GM23338 (cell line): ENCODE measurements around the gene IFITM1.

Experiments used
- CREB1 ChIP-seq: fragments of 250-450 bp; sonication (Bioruptor Pico); IDR thresholded peaks from 2 replicates; pipeline ENCODE4 v1.5.0; 2020; ENCODE audit warnings: low read depth, mild to moderate bottlenecking, moderate library complexity
- EZH2 ChIP-seq: fragments of 200-600 bp; sonication (generic); IDR thresholded peaks from one replicate; pipeline ENCODE4 v1.8.0; 2017; ENCODE audit warnings: antibody characterized with exemption, mild to moderate bottlenecking, low read depth; ENCODE audit not compliant: unreplicated experiment
- EZH2phosphoT487 ChIP-seq: fragments of 200-600 bp; sonication (generic); IDR thresholded peaks from one replicate; pipeline ENCODE4 v1.8.1; 2018; ENCODE audit warnings: antibody characterized with exemption; ENCODE audit not compliant: unreplicated experiment
- POLR2AphosphoS5 ChIP-seq: IDR thresholded peaks from 2 replicates; pipeline ENCODE4 v1.6.1; 2016; ENCODE audit warnings: antibody characterized with exemption, low read depth
- ZNF114 ChIP-seq: fragments of 250-450 bp; sonication (Bioruptor Pico); IDR thresholded peaks from 2 replicates; pipeline ENCODE4 v1.5.0; 2020; ENCODE audit warnings: mild to moderate bottlenecking, moderate library complexity
- TF ChIP-seq, protein P1 (sequence below), 2 experiments: fragments of 200-600 bp in 1 of 2; sonication (generic) in 1 of 2; conservative IDR thresholded peaks; 2 replicates each; pipeline versions ENCODE4 v1.5.1 to v1.6.1; 2016 to 2017; ENCODE audit warnings: antibody characterized with exemption in 2 of 2, low read depth in 2 of 2, mild to moderate bottlenecking in 2 of 2, moderate library complexity in 1 of 2
- TF ChIP-seq, protein P2 (sequence below): IDR thresholded peaks from one replicate; pipeline ENCODE4 v1.6.1; 2018; ENCODE audit warnings: antibody characterized with exemption; ENCODE audit not compliant: unreplicated experiment
- TF ChIP-seq, protein P3 (sequence below): IDR thresholded peaks from 2 replicates; pipeline ENCODE4 v1.6.1; 2016; ENCODE audit warnings: antibody characterized with exemption

DNA sequence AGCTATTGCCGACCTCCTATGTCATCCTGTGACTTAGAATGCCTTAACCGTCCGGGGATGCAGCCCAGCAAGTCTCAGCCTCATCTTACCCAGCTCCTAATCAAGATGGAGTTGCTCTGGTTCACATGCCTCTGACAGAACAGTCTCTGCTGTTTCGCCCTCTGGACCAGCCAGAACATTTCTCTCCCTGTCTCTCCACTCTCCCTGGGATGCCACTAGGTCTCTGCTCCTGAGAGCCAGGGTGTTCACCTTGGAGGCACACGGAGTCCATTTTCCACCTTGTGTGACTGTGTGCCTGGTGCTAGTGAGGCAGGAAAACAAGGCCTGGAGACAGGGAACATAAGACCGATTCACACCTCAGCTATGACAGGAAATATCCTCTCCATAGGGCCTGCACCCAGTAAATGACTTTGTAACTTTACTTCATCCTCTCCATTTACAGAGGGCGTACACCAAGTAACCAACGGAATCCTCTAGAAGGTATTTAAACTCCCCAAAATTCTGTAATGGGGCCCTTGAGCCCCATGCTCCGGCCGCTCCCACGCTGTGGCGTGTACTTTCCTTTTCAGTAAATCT, 38.7 kb downstream of the IFITM1 start:
- TF ChIP-seq POLR2AphosphoS5 (no peak), EZH2 (no peak), EZH2phosphoT487 (no peak), ZNF114 (CRISPR knock-in tag) (no peak), CREB1 (CRISPR knock-in tag) (no peak)
- TF ChIP-seq, protein P1, sequence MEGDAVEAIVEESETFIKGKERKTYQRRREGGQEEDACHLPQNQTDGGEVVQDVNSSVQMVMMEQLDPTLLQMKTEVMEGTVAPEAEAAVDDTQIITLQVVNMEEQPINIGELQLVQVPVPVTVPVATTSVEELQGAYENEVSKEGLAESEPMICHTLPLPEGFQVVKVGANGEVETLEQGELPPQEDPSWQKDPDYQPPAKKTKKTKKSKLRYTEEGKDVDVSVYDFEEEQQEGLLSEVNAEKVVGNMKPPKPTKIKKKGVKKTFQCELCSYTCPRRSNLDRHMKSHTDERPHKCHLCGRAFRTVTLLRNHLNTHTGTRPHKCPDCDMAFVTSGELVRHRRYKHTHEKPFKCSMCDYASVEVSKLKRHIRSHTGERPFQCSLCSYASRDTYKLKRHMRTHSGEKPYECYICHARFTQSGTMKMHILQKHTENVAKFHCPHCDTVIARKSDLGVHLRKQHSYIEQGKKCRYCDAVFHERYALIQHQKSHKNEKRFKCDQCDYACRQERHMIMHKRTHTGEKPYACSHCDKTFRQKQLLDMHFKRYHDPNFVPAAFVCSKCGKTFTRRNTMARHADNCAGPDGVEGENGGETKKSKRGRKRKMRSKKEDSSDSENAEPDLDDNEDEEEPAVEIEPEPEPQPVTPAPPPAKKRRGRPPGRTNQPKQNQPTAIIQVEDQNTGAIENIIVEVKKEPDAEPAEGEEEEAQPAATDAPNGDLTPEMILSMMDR (conservative IDR thresholded peaks at IDR 0.05; ENCODE audit: low read depth in 2 of 2) = no peak
- TF ChIP-seq, protein P2, sequence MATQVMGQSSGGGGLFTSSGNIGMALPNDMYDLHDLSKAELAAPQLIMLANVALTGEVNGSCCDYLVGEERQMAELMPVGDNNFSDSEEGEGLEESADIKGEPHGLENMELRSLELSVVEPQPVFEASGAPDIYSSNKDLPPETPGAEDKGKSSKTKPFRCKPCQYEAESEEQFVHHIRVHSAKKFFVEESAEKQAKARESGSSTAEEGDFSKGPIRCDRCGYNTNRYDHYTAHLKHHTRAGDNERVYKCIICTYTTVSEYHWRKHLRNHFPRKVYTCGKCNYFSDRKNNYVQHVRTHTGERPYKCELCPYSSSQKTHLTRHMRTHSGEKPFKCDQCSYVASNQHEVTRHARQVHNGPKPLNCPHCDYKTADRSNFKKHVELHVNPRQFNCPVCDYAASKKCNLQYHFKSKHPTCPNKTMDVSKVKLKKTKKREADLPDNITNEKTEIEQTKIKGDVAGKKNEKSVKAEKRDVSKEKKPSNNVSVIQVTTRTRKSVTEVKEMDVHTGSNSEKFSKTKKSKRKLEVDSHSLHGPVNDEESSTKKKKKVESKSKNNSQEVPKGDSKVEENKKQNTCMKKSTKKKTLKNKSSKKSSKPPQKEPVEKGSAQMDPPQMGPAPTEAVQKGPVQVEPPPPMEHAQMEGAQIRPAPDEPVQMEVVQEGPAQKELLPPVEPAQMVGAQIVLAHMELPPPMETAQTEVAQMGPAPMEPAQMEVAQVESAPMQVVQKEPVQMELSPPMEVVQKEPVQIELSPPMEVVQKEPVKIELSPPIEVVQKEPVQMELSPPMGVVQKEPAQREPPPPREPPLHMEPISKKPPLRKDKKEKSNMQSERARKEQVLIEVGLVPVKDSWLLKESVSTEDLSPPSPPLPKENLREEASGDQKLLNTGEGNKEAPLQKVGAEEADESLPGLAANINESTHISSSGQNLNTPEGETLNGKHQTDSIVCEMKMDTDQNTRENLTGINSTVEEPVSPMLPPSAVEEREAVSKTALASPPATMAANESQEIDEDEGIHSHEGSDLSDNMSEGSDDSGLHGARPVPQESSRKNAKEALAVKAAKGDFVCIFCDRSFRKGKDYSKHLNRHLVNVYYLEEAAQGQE = no peak
- TF ChIP-seq, protein P3, sequence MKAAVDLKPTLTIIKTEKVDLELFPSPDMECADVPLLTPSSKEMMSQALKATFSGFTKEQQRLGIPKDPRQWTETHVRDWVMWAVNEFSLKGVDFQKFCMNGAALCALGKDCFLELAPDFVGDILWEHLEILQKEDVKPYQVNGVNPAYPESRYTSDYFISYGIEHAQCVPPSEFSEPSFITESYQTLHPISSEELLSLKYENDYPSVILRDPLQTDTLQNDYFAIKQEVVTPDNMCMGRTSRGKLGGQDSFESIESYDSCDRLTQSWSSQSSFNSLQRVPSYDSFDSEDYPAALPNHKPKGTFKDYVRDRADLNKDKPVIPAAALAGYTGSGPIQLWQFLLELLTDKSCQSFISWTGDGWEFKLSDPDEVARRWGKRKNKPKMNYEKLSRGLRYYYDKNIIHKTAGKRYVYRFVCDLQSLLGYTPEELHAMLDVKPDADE = no peak
